ENCODE results near the gene ILRUN. TPM values are rescaled to one million over a fixed set of nuclear protein-coding genes. Genes with fewer than 3 reads are reported as not detected.
A peak's percentile ranks its signal among the peaks of the same experiment; 100 is the strongest.

ILRUN gene
- total and polyA plus RNA-seq, 9 of the 15 experiments (the other 6 are each of a cell fraction or from before 2014, with no cell fraction given), result 24.9 to 78.9 (median 53.4) TPM

DNA sequence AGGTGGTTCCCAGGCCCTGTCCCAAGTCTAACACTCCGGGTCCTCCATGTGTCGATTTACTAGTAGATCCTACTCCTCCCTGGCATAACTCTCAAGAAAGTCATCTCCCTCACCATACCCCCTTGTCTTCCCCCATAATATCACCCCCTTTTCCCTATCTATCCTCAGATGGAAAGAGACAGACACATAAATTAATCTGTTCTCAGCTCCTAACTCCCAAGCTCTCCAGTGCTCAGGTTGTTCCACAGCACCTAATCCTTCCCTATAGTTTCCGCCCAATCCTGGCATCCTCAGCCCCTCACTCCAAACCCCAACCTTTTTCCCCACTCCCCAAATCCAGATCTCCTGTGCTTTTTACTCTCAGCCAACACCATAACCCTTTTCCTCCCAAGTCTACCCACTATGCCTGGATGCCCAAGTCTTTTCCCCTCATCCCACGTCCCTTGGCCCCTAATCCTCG is 808 bp downstream of the ILRUN start (continued):
- TF ChIP-seq, protein P1, sequence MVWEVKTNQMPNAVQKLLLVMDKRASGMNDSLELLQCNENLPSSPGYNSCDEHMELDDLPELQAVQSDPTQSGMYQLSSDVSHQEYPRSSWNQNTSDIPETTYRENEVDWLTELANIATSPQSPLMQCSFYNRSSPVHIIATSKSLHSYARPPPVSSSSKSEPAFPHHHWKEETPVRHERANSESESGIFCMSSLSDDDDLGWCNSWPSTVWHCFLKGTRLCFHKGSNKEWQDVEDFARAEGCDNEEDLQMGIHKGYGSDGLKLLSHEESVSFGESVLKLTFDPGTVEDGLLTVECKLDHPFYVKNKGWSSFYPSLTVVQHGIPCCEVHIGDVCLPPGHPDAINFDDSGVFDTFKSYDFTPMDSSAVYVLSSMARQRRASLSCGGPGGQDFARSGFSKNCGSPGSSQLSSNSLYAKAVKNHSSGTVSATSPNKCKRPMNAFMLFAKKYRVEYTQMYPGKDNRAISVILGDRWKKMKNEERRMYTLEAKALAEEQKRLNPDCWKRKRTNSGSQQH (CRISPR knock-in tag; IDR thresholded peaks at IDR 0.05), result no peak
- TF ChIP-seq JUND (IDR thresholded peaks at IDR 0.05; ENCODE audit: borderline replicate concordance, low read depth, low read length), result no peak
- TF ChIP-seq JUND (tag; IDR thresholded peaks at IDR 0.05; ENCODE audit: borderline replicate concordance, low read depth, low read length), result no peak
- TF ChIP-seq MTA1 (IDR thresholded peaks at IDR 0.05; ENCODE audit: borderline replicate concordance), result peak; percentile 41; the same call in 1 of the 2 replicates
- TF ChIP-seq HNRNPL (IDR thresholded peaks at IDR 0.05; ENCODE audit: low read depth, low read length), result no peak
- TF ChIP-seq, protein P2, sequence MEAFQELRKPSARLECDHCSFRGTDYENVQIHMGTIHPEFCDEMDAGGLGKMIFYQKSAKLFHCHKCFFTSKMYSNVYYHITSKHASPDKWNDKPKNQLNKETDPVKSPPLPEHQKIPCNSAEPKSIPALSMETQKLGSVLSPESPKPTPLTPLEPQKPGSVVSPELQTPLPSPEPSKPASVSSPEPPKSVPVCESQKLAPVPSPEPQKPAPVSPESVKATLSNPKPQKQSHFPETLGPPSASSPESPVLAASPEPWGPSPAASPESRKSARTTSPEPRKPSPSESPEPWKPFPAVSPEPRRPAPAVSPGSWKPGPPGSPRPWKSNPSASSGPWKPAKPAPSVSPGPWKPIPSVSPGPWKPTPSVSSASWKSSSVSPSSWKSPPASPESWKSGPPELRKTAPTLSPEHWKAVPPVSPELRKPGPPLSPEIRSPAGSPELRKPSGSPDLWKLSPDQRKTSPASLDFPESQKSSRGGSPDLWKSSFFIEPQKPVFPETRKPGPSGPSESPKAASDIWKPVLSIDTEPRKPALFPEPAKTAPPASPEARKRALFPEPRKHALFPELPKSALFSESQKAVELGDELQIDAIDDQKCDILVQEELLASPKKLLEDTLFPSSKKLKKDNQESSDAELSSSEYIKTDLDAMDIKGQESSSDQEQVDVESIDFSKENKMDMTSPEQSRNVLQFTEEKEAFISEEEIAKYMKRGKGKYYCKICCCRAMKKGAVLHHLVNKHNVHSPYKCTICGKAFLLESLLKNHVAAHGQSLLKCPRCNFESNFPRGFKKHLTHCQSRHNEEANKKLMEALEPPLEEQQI (IDR thresholded peaks at IDR 0.05), result no peak
- TF ChIP-seq LARP7 (IDR thresholded peaks at IDR 0.05), result 0 out of 2 replicates have a peak, but pooled peaks have one; percentile 59
- TF ChIP-seq ZNF507 (tag; conservative IDR thresholded peaks at IDR 0.05), result no peak
- no peak for TF ChIP-seq KAT7 (CRISPR knock-in tag; IDR thresholded peaks at IDR 0.05; ENCODE audit: borderline replicate concordance)
- TF ChIP-seq BMI1 (IDR thresholded peaks at IDR 0.05; ENCODE audit: low read length), result no peak
- TF ChIP-seq POLR2B (IDR thresholded peaks at IDR 0.05; ENCODE audit: low read depth, partially characterized antibody), result no peak
- TF ChIP-seq LEF1 (IDR thresholded peaks at IDR 0.05), result no peak
- TF ChIP-seq ELF4 (CRISPR knock-in tag; IDR thresholded peaks at IDR 0.05), result no peak
- TF ChIP-seq CBX5 (IDR thresholded peaks at IDR 0.05; ENCODE audit: borderline replicate concordance, low read depth), result no peak
- no peak for TF ChIP-seq ZNF354B (CRISPR knock-in tag; IDR thresholded peaks at IDR 0.05)
- TF ChIP-seq, protein P3, sequence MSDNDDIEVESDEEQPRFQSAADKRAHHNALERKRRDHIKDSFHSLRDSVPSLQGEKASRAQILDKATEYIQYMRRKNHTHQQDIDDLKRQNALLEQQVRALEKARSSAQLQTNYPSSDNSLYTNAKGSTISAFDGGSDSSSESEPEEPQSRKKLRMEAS (CRISPR knock-in tag; IDR thresholded peaks at IDR 0.05), result no peak
- no peak for TF ChIP-seq ZNF24 (IDR thresholded peaks at IDR 0.05)
- no peak for TF ChIP-seq ZNF146 (CRISPR knock-in tag; IDR thresholded peaks at IDR 0.05; ENCODE audit: unreplicated experiment)
- no peak for TF ChIP-seq RBM25 (IDR thresholded peaks at IDR 0.05; ENCODE audit: low read depth, low read length, severe bottlenecking)
- TF ChIP-seq, protein P4, sequence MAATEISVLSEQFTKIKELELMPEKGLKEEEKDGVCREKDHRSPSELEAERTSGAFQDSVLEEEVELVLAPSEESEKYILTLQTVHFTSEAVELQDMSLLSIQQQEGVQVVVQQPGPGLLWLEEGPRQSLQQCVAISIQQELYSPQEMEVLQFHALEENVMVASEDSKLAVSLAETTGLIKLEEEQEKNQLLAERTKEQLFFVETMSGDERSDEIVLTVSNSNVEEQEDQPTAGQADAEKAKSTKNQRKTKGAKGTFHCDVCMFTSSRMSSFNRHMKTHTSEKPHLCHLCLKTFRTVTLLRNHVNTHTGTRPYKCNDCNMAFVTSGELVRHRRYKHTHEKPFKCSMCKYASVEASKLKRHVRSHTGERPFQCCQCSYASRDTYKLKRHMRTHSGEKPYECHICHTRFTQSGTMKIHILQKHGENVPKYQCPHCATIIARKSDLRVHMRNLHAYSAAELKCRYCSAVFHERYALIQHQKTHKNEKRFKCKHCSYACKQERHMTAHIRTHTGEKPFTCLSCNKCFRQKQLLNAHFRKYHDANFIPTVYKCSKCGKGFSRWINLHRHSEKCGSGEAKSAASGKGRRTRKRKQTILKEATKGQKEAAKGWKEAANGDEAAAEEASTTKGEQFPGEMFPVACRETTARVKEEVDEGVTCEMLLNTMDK (IDR thresholded peaks at IDR 0.05; ENCODE audit: borderline replicate concordance, insufficient read depth, low read depth, low read length, poor library complexity, severe bottlenecking), result no peak
- TF ChIP-seq SRSF7 (optimal IDR thresholded peaks at IDR 0.05; ENCODE audit: low read depth, low read length), result no peak
- no peak for TF ChIP-seq RB1 (IDR thresholded peaks at IDR 0.05; ENCODE audit: low read depth)
- no peak for TF ChIP-seq JUN (IDR thresholded peaks at IDR 0.05; ENCODE audit: borderline replicate concordance, low read depth, low read length)
- TF ChIP-seq JUN (CRISPR knock-in tag; IDR thresholded peaks at IDR 0.05; ENCODE audit: borderline replicate concordance), result no peak
- no peak for TF ChIP-seq CBX2 (IDR thresholded peaks at IDR 0.05; ENCODE audit: insufficient read depth, low read length, poor library complexity, severe bottlenecking)

All from K562 (cell line).